ENCODE data around the gene FAR2.
A peak's percentile ranks its signal among the peaks of the same experiment; 100 is the strongest.

The FAR2 gene

DNA sequence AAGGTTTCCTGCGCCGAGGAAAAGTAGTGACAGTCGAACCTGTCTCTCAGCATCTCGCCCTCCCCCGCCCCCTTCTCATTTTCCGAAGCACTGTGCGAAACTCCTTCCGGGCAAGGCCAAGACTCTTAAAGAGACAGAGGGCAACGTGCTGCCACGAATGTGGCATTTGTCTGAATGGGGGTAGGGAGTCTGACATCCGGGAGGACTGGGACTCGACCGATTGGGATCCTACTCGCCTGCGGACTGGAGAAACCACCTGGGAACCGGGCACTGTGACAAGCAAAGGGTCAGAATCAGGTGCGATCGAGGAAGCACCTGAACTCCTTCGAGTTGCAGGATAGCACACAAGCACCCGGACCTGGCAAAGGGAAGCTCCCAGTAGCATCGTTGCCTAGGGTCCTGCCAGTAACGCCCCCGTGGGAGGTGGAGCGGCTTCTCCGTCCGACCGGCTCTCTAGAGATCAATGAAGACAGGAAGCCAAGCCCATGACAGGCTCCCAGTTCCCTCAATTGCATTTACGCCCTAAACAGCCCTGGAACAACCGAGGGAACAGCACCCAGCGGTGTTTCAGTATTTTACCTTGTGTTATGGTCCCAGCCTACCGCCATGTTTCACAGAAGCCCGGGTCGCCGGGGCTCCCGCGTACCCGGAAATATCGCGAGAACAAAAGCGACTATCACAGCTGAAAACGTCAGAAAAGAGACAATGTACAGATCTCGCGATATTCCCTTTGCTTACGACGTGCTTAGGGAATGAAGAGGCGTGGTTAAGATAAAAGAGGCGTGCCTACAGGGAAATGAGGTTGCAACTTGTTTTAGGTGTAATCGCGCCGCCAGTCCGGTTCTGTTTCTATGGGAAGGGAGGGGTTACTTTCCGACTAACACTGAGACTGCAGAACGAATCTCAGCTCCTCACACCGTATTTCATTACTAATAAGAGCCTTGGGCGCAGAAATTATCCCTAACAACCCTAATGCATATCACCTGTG lies 231.8 kb downstream of the FAR2 start, which contains the start of gene ERGIC2 (continued):
- no peak for TF ChIP-seq ZNF621 (tag by site-specific recombination; IDR thresholded peaks at IDR 0.05)
- TF ChIP-seq ZNF184 (tag by site-specific recombination; IDR thresholded peaks at IDR 0.05): no peak
- TF ChIP-seq, protein P1, sequence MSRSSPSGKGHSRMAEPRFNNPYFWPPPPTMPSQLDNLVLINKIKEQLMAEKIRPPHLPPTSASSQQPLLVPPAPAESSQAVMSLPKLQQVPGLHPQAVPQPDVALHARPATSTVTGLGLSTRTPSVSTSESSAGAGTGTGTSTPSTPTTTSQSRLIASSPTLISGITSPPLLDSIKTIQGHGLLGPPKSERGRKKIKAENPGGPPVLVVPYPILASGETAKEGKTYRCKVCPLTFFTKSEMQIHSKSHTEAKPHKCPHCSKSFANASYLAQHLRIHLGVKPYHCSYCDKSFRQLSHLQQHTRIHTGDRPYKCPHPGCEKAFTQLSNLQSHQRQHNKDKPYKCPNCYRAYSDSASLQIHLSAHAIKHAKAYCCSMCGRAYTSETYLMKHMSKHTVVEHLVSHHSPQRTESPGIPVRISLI (tag by site-specific recombination; IDR thresholded peaks at IDR 0.05): no peak
- TF ChIP-seq, protein P2, sequence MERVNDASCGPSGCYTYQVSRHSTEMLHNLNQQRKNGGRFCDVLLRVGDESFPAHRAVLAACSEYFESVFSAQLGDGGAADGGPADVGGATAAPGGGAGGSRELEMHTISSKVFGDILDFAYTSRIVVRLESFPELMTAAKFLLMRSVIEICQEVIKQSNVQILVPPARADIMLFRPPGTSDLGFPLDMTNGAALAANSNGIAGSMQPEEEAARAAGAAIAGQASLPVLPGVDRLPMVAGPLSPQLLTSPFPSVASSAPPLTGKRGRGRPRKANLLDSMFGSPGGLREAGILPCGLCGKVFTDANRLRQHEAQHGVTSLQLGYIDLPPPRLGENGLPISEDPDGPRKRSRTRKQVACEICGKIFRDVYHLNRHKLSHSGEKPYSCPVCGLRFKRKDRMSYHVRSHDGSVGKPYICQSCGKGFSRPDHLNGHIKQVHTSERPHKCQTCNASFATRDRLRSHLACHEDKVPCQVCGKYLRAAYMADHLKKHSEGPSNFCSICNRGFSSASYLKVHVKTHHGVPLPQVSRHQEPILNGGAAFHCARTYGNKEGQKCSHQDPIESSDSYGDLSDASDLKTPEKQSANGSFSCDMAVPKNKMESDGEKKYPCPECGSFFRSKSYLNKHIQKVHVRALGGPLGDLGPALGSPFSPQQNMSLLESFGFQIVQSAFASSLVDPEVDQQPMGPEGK (tag by site-specific recombination; IDR thresholded peaks at IDR 0.05): 0 out of 2 replicates have a peak, but pooled peaks have one; percentile 35
- TF ChIP-seq ZNF24 (tag by site-specific recombination; IDR thresholded peaks at IDR 0.05): 0 out of 2 replicates have a peak, but pooled peaks have one; percentile 18
- TF ChIP-seq, protein P3, sequence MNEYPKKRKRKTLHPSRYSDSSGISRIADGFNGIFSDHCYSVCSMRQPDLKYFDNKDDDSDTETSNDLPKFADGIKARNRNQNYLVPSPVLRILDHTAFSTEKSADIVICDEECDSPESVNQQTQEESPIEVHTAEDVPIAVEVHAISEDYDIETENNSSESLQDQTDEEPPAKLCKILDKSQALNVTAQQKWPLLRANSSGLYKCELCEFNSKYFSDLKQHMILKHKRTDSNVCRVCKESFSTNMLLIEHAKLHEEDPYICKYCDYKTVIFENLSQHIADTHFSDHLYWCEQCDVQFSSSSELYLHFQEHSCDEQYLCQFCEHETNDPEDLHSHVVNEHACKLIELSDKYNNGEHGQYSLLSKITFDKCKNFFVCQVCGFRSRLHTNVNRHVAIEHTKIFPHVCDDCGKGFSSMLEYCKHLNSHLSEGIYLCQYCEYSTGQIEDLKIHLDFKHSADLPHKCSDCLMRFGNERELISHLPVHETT (tag by site-specific recombination; IDR thresholded peaks at IDR 0.05): no peak
- no peak for TF ChIP-seq ZNF510 (tag by site-specific recombination; IDR thresholded peaks at IDR 0.05; ENCODE audit: insufficient replicate concordance)
- TF ChIP-seq ZNF623 (tag by site-specific recombination; IDR thresholded peaks at IDR 0.05): no peak
- TF ChIP-seq, protein P4, sequence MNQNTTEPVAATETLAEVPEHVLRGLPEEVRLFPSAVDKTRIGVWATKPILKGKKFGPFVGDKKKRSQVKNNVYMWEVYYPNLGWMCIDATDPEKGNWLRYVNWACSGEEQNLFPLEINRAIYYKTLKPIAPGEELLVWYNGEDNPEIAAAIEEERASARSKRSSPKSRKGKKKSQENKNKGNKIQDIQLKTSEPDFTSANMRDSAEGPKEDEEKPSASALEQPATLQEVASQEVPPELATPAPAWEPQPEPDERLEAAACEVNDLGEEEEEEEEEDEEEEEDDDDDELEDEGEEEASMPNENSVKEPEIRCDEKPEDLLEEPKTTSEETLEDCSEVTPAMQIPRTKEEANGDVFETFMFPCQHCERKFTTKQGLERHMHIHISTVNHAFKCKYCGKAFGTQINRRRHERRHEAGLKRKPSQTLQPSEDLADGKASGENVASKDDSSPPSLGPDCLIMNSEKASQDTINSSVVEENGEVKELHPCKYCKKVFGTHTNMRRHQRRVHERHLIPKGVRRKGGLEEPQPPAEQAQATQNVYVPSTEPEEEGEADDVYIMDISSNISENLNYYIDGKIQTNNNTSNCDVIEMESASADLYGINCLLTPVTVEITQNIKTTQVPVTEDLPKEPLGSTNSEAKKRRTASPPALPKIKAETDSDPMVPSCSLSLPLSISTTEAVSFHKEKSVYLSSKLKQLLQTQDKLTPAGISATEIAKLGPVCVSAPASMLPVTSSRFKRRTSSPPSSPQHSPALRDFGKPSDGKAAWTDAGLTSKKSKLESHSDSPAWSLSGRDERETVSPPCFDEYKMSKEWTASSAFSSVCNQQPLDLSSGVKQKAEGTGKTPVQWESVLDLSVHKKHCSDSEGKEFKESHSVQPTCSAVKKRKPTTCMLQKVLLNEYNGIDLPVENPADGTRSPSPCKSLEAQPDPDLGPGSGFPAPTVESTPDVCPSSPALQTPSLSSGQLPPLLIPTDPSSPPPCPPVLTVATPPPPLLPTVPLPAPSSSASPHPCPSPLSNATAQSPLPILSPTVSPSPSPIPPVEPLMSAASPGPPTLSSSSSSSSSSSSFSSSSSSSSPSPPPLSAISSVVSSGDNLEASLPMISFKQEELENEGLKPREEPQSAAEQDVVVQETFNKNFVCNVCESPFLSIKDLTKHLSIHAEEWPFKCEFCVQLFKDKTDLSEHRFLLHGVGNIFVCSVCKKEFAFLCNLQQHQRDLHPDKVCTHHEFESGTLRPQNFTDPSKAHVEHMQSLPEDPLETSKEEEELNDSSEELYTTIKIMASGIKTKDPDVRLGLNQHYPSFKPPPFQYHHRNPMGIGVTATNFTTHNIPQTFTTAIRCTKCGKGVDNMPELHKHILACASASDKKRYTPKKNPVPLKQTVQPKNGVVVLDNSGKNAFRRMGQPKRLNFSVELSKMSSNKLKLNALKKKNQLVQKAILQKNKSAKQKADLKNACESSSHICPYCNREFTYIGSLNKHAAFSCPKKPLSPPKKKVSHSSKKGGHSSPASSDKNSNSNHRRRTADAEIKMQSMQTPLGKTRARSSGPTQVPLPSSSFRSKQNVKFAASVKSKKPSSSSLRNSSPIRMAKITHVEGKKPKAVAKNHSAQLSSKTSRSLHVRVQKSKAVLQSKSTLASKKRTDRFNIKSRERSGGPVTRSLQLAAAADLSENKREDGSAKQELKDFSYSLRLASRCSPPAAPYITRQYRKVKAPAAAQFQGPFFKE (tag by site-specific recombination; IDR thresholded peaks at IDR 0.05; ENCODE audit: borderline replicate concordance): no peak
- peak; percentile 76; the same call in 1 of the 2 replicates for TF ChIP-seq YY2 (tag by site-specific recombination; IDR thresholded peaks at IDR 0.05)
- TF ChIP-seq ZNF624 (tag by site-specific recombination; IDR thresholded peaks at IDR 0.05): no peak
- TF ChIP-seq ZNF701 (tag by site-specific recombination; IDR thresholded peaks at IDR 0.05): no peak
- TF ChIP-seq, protein P5, sequence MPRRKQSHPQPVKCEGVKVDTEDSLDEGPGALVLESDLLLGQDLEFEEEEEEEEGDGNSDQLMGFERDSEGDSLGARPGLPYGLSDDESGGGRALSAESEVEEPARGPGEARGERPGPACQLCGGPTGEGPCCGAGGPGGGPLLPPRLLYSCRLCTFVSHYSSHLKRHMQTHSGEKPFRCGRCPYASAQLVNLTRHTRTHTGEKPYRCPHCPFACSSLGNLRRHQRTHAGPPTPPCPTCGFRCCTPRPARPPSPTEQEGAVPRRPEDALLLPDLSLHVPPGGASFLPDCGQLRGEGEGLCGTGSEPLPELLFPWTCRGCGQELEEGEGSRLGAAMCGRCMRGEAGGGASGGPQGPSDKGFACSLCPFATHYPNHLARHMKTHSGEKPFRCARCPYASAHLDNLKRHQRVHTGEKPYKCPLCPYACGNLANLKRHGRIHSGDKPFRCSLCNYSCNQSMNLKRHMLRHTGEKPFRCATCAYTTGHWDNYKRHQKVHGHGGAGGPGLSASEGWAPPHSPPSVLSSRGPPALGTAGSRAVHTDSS (tag by site-specific recombination; IDR thresholded peaks at IDR 0.05): no peak
- no peak for TF ChIP-seq ZFP3 (tag by site-specific recombination; IDR thresholded peaks at IDR 0.05; ENCODE audit: low read depth)
- TF ChIP-seq ZNF311 (tag by site-specific recombination; IDR thresholded peaks at IDR 0.05; ENCODE audit: borderline replicate concordance): no peak
- TF ChIP-seq, protein P6, sequence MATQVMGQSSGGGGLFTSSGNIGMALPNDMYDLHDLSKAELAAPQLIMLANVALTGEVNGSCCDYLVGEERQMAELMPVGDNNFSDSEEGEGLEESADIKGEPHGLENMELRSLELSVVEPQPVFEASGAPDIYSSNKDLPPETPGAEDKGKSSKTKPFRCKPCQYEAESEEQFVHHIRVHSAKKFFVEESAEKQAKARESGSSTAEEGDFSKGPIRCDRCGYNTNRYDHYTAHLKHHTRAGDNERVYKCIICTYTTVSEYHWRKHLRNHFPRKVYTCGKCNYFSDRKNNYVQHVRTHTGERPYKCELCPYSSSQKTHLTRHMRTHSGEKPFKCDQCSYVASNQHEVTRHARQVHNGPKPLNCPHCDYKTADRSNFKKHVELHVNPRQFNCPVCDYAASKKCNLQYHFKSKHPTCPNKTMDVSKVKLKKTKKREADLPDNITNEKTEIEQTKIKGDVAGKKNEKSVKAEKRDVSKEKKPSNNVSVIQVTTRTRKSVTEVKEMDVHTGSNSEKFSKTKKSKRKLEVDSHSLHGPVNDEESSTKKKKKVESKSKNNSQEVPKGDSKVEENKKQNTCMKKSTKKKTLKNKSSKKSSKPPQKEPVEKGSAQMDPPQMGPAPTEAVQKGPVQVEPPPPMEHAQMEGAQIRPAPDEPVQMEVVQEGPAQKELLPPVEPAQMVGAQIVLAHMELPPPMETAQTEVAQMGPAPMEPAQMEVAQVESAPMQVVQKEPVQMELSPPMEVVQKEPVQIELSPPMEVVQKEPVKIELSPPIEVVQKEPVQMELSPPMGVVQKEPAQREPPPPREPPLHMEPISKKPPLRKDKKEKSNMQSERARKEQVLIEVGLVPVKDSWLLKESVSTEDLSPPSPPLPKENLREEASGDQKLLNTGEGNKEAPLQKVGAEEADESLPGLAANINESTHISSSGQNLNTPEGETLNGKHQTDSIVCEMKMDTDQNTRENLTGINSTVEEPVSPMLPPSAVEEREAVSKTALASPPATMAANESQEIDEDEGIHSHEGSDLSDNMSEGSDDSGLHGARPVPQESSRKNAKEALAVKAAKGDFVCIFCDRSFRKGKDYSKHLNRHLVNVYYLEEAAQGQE (tag by site-specific recombination; IDR thresholded peaks at IDR 0.05): no peak
- no peak for TF ChIP-seq ZBTB1 (tag by site-specific recombination; IDR thresholded peaks at IDR 0.05)
- 0 out of 2 replicates have a peak, but pooled peaks have one; percentile 16 for TF ChIP-seq ZEB2 (tag by site-specific recombination; IDR thresholded peaks at IDR 0.05)
- TF ChIP-seq, protein P7, sequence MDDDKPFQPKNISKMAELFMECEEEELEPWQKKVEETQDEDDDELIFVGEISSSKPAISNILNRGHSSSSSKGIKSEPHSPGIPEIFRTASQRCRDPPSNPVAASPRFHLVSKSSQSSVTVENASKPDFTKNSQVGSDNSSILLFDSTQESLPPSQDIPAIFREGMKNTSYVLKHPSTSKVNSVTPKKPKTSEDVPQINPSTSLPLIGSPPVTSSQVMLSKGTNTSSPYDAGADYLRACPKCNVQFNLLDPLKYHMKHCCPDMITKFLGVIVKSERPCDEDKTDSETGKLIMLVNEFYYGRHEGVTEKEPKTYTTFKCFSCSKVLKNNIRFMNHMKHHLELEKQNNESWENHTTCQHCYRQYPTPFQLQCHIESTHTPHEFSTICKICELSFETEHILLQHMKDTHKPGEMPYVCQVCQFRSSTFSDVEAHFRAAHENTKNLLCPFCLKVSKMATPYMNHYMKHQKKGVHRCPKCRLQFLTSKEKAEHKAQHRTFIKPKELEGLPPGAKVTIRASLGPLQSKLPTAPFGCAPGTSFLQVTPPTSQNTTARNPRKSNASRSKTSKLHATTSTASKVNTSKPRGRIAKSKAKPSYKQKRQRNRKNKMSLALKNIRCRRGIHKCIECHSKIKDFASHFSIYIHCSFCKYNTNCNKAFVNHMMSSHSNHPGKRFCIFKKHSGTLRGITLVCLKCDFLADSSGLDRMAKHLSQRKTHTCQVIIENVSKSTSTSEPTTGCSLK (tag by site-specific recombination; IDR thresholded peaks at IDR 0.05): no peak
